Breast epithelium (tissue), 3 donors: ENCODE data around the gene DPYD.

Source experiments
- CTCF ChIP-seq, 3 donors: fragments of 450-650 bp; IDR thresholded peaks; one replicate each; pipeline ENCODE4 v1.5.1; 2016 to 2017; ENCODE audit warnings: antibody characterized with exemption in 3 of 3, mild to moderate bottlenecking in 3 of 3, moderate library complexity in 3 of 3
- POLR2A ChIP-seq: fragments of 450-650 bp; IDR thresholded peaks from one replicate; pipeline ENCODE4 v1.6.1; 2016; ENCODE audit warnings: antibody characterized with exemption, mild to moderate bottlenecking, moderate library complexity
- POLR2AphosphoS5 ChIP-seq, 3 donors: sonication (generic); formaldehyde crosslinking; IDR thresholded peaks; one replicate each; pipeline ENCODE4 v1.6.1; 2017; ENCODE audit warnings: antibody characterized with exemption in 3 of 3

GRCh38 chr1:97119260-97120158 is 801.3 kb downstream of the DPYD start:
- TF ChIP-seq POLR2AphosphoS5 (IDR thresholded peaks at IDR 0.05) = no peak
- no peak for TF ChIP-seq POLR2A
- no peak for TF ChIP-seq CTCF (IDR thresholded peaks at IDR 0.05)
